Measurements from ENCODE around the gene RIT2.

Gene RIT2

GRCh38 chr18:42798606-42799170 is 316.8 kb downstream of the RIT2 start:
- TF ChIP-seq TCF12 (IDR thresholded peaks at IDR 0.05; ENCODE audit: low read depth) (no peak), NFIC (IDR thresholded peaks at IDR 0.05) (no peak)

GRCh38 chr18:42792731-42793130 is 322.8 kb downstream of the RIT2 start:
- TF ChIP-seq MAX (IDR thresholded peaks at IDR 0.05): no peak
- TF ChIP-seq YY1 (IDR thresholded peaks at IDR 0.05; ENCODE audit: low read depth): no peak
- no peak for TF ChIP-seq USF1 (IDR thresholded peaks at IDR 0.05)
- TF ChIP-seq TEAD4 (IDR thresholded peaks at IDR 0.05): no peak
- no peak for TF ChIP-seq CREB1 (IDR thresholded peaks at IDR 0.05; ENCODE audit: low read depth)
- TF ChIP-seq ZBTB7A (IDR thresholded peaks at IDR 0.05; ENCODE audit: low read depth): no peak
- TF ChIP-seq NFIC (IDR thresholded peaks at IDR 0.05): no peak
- TF ChIP-seq RAD21 (IDR thresholded peaks at IDR 0.05; ENCODE audit: low read depth): no peak
- no peak for TF ChIP-seq REST (IDR thresholded peaks at IDR 0.05; ENCODE audit: low read depth)
- no peak for TF ChIP-seq EP300 (IDR thresholded peaks at IDR 0.05; ENCODE audit: borderline replicate concordance)
- TF ChIP-seq EGR1 (IDR thresholded peaks at IDR 0.05): no peak

- TF ChIP-seq MAX (IDR thresholded peaks at IDR 0.05): no peak
- TF ChIP-seq REST (IDR thresholded peaks at IDR 0.05; ENCODE audit: low read depth): no peak
- TF ChIP-seq YY1 (IDR thresholded peaks at IDR 0.05; ENCODE audit: low read depth): no peak
- no peak for TF ChIP-seq TEAD4 (IDR thresholded peaks at IDR 0.05)
- no peak for TF ChIP-seq TAF1 (IDR thresholded peaks at IDR 0.05; ENCODE audit: low read depth)
- TF ChIP-seq TCF12 (IDR thresholded peaks at IDR 0.05; ENCODE audit: low read depth): no peak
- TF ChIP-seq EP300 (IDR thresholded peaks at IDR 0.05; ENCODE audit: borderline replicate concordance): no peak
These were observed 330.9 kb downstream of the RIT2 start for GRCh38 chr18:42784632-42785031.

GRCh38 chr18:42782929-42783328 is 332.6 kb downstream of the RIT2 start:
- TF ChIP-seq TAF1 (IDR thresholded peaks at IDR 0.05; ENCODE audit: low read depth) (no peak), EP300 (IDR thresholded peaks at IDR 0.05; ENCODE audit: borderline replicate concordance) (no peak), ZBTB7A (IDR thresholded peaks at IDR 0.05; ENCODE audit: low read depth) (no peak), TCF12 (IDR thresholded peaks at IDR 0.05; ENCODE audit: low read depth) (no peak), TEAD4 (IDR thresholded peaks at IDR 0.05) (no peak), YY1 (IDR thresholded peaks at IDR 0.05; ENCODE audit: low read depth) (no peak), MAX (IDR thresholded peaks at IDR 0.05) (no peak), REST (IDR thresholded peaks at IDR 0.05; ENCODE audit: low read depth) (no peak), RAD21 (IDR thresholded peaks at IDR 0.05; ENCODE audit: low read depth) (no peak), NFIC (IDR thresholded peaks at IDR 0.05) (no peak), CREB1 (IDR thresholded peaks at IDR 0.05; ENCODE audit: low read depth) (no peak), FOXM1 (IDR thresholded peaks at IDR 0.05; ENCODE audit: borderline replicate concordance, low read depth) (no peak)

GRCh38 chr18:42781298-42781815 is 334.1 kb downstream of the RIT2 start:
- TF ChIP-seq REST (IDR thresholded peaks at IDR 0.05; ENCODE audit: low read depth): no peak
- no peak for TF ChIP-seq YY1 (IDR thresholded peaks at IDR 0.05; ENCODE audit: low read depth)
- TF ChIP-seq CREB1 (IDR thresholded peaks at IDR 0.05; ENCODE audit: low read depth): no peak
- no peak for TF ChIP-seq TAF1 (IDR thresholded peaks at IDR 0.05; ENCODE audit: low read depth)
- no peak for TF ChIP-seq EGR1 (IDR thresholded peaks at IDR 0.05)
- no peak for TF ChIP-seq NFIC (IDR thresholded peaks at IDR 0.05)
- TF ChIP-seq FOXM1 (IDR thresholded peaks at IDR 0.05; ENCODE audit: borderline replicate concordance, low read depth): no peak
- TF ChIP-seq USF1 (IDR thresholded peaks at IDR 0.05): no peak
- no peak for TF ChIP-seq CEBPB (IDR thresholded peaks at IDR 0.05)
- TF ChIP-seq MAX (IDR thresholded peaks at IDR 0.05): no peak
- no peak for TF ChIP-seq TCF12 (IDR thresholded peaks at IDR 0.05; ENCODE audit: low read depth)
- no peak for TF ChIP-seq ZBTB7A (IDR thresholded peaks at IDR 0.05; ENCODE audit: low read depth)
- TF ChIP-seq RAD21 (IDR thresholded peaks at IDR 0.05; ENCODE audit: low read depth): no peak
- TF ChIP-seq TEAD4 (IDR thresholded peaks at IDR 0.05): no peak
- no peak for TF ChIP-seq EP300 (IDR thresholded peaks at IDR 0.05; ENCODE audit: borderline replicate concordance)
